ENCODE measurements around the gene PMM1.
"Not testable (repeated sequence)": the region's sequence is repeated elsewhere in the genome, so short reads cannot be mapped to it uniquely, and the experiment has no call there.

The PMM1 gene

GRCh38 chr22:41563051-41563711, 26.5 kb downstream of the PMM1 start:
- no peak for DNase-seq (ENCODE audit: low read depth)

DNA sequence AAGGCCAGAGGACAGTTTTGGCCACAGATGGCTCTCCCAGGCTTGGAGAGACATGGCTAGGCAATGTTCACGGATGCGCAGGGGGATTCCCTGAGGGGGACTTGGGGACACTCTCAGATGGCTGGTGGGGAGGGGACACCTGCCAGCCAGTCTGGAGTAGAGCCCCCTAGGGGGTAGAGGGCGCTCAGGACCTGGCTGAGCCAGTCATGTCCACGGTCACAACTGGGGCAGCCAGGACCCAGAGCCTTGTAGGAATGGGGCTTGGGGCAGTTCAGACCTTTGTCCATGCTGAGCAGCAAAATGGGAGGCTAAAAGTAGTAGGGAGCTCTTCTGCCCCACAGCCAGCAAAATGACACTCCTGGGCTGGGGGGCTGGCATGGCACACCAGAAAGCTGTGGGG, 27.2 kb downstream of the PMM1 start:
- DNase-seq (ENCODE audit: low read depth), result no peak

DNA sequence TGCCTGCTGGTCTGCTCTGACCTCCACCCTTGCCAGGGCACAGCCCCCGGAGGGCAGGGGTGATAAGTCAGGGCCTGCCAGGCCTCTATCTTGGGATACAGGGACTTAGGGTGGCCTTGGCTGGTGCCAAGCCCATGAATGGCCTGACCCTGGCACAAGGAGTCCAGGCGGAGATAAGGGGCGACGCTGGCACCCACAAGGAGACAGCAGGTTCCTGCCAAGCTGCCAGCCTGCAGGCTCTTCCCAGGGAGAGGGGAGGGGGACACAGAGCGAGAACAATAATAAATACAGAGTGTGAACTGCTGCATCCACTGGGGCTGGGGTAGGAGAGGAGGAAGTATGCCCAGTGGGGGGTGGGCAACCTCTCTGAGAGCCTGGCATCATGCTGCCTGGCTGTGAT, 27.9 kb downstream of the PMM1 start:
- no peak for DNase-seq (ENCODE audit: low read depth)

DNA sequence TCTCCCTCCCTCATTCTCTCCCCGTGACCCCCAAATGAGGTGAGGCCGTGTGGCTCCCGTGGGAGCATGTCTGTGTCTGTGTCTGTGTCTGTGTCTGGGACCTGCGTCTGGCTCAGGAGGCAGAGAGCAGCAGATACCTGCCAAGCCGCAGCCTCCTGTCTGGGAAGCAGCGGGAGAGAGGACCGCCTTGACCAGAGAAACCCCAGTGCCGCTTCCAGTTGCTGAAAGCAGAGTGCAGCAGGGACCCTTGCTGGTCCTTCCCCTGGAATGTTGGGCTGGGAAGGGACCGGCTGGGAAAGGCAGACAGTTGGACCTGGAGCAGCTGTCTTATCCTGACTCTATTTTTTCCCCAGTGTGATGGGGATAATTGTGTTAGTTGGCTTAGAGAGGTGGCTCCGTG, 28.3 kb downstream of the PMM1 start:
- DNase-seq (ENCODE audit: low read depth), result no peak

DNA sequence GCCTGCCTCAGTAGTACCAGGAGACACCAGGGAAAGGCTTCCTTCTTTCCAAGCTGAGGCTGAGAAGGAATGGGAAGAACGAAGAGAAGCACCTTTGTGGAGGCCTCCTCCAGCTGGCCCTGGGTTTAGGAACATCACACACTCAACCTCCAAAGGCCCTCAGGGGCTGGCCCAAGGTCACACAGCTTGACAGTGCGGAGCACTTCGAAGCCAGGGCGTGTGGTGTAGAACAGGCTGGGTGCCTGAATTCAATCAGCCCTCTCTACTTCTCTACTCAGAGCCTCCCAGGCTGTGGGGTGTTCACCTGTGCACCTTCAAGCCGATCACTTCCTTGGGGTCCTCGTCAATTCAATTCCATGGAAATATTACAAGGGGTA, 29.6 kb downstream of the PMM1 start:
- DNase-seq (ENCODE audit: low read depth), result no peak

DNA sequence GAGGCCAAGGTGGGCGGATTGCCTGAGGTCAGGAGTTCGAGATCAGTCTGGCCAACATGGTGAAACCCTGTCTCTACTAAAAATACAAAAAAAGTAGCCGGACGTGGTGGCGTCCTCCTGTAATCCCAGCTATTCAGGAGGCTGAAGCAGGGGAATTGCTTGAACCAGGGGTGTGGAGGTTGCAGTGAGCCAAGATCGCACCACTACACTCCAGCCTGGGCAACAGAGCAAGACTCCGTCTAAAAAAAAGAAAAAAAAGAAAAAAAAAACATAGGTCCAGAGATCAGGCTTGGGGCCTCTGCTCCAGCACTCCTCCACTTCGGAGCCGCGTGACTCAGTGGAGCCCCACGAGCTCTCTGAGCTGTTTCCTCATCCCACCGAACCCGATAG, 31.4 kb downstream of the PMM1 start:
- not testable (repeated sequence) for DNase-seq (ENCODE audit: low read depth)

DNA sequence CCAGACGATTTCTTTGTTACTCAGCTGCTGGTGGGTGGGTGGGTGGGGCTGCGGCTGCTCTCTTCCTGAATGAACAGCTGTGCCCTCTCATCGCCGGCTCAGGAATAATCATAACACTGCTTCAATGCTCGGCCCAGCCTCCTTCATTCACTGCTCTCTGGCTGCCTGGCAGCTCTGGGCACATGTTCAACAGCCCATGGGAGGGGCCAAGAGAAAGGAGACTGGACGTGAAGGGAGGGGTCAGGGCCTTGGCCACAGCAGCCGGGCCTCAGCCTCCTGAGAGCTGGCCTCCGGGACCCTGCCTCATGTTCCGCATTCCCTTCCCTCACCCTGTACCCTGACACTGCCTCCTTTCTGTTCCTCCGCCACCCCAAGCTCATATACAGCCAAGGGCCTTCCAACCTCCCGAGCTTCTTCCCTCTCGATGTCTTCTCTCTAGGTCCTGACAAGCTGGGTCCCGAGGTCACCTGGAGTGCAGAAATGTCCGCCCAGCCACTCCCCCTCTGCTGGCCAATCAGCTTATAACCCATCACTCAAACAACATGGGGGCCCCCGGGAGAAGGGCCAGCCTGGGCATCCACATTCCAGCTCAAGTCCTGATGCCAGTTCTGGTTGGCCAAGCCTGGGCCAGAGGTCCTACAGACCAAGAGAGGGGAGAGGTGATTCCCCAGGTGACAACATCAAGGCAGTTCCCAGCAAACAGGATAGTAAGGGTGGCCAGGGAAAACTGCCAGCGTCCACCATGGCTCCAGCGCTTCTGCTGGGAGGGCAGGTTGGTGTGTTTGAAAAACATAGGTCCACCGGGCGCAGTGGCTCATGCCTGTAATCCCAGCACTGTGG, 32.0 kb downstream of the PMM1 start:
- no peak for DNase-seq (ENCODE audit: low read depth)

- DNase-seq (ENCODE audit: low read depth), result no peak
Measured at GRCh38 chr22:41556561-41556960, 33.1 kb downstream of the PMM1 start.

DNA sequence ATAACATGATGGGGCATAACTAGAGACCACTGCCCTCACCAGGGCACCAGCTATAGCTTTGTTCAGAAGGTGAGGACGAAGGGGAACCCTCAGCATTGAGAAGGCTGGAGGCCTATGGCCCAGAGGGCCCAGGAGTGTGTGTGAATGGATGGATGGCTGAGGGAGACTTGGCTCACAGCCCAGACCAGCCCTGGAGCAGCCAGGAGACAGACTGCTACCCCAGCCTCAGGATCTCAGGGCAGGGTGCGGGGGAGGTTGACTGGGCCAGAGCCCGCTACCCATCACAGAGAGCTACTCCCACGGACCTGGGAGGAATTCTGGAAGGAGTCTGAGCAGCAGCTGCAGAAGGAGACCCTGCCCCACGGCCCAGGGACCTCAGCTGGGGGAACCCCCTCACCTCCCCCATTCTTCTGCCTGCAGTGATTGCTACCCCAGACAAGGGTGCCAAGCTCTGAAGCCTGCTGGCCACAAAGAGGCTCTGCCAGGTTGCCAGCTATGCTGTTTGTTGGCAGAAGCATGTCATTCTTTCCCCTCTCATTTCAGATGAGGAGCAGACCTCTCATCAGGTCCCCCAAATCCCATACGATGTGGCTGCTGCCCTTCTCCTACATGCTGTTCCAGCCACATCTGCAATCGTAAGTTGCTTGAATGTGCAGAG, 34.2 kb downstream of the PMM1 start:
- no peak for DNase-seq (ENCODE audit: low read depth)

DNA sequence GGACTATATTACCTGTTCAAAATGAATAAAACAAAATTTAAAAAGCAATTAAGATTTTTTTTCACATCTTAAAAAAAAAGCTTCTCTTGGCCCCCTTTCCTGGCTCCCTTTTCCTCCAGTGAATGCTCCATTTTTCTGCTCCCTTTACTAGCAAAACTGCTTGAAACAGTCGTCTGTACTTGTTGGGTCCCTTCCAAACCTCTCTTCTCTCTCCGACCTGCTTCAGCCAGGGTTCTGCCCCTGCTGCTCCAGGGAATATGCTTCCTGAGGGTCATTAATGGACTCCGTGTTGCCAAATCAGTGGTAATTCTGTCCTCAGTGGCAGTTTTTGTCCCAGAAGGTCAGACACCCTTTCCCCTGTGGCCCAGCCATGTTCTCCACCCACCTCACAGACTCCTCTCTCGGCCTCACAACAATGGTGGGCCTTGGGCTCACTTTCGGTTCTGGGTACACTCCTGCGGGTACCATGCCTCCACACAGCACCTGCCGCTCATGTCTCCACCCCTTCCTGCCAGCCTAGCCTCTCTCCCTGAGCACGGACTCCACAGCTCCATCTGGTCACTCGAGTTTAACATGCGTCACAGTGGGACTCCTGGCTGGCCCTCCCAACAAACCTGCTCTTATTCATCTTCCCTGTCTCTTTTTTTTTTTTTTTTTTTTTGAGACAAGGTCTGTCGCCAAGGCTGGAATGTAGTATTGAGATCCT, 37.6 kb downstream of the PMM1 start:
- DNase-seq (ENCODE audit: low read depth), result no peak

DNA sequence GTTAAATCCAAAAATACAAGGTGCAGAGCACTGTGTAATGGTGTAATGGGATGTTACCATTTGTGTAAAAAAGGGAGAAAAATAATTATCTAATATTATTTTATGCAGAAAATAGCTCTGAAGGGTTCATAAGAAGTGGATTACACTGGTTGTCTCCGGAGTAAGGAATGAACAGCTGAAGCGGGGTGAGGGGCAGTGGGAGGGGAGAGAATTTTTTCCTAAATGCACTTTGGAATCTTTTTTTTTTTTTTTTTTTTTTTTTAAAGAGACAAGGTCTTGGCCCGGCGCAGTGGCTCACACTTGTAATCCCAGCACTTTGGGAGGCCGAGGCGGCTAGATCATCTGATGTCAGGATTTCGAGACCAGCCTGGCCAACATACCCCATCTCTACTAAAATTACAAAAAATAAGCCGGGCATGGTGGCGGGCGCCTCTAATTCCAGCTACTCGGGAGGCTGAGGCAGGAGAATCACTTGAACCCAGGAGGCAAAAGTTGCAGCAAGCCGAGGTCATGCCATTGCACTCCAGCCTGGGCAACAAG, 38.6 kb downstream of the PMM1 start:
- DNase-seq (ENCODE audit: low read depth), result no peak

GRCh38 chr22:41548830-41549211, 40.8 kb downstream of the PMM1 start:
- no peak for DNase-seq (ENCODE audit: low read depth)

- DNase-seq (ENCODE audit: low read depth), result no peak
Measured at GRCh38 chr22:41544671-41545476, 44.8 kb downstream of the PMM1 start.

DNA sequence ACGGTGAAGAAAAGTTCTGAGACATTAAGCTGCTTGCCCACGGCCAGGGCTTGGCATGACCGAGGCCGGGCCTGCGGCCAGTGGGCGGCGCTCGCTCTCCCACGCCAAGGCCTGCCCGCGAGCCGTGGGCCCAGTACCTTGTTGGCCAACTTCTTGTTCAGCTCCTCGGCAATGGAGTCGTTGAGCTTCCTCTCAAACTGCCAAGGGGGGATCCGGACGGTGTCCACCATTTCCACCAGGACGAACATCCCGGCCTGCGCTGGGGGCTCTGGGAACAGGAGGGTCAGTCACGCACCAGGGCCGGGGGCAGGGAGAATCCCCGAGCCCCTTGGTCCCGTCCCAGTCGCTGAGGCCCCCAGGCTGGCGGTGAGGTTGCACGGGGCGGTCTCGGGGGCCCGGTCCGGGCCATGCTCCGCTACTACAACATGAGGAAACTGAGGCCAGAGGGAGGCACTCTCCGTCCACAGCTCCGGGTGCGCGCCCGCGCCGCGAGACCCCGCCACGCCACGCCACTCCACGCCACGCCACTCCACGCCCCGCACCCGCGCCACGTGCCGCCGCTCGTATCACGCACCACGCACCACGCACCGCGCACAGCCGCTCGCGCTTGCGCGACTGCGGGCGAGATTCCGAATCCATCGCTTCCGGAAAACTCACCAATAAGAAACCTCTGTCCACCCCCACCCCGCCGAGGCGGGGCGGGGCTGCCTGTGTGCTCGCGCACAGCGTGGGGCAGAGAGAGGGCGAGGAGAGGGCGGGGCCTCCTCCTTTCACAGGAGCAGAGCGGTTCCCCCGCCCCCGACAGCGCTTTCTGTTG, 45.6 kb downstream of the PMM1 start, which contains the start of gene POLR3H:
TSS of gene POLR3H (minus strand) at position 617 of the 817 bp plus-strand sequence. CDS start at position 248, 369 bp downstream.
- DNase-seq (ENCODE audit: low read depth), result peak; percentile 90

- no peak for DNase-seq (ENCODE audit: low read depth)
Measured at GRCh38 chr22:41542224-41542623, 47.4 kb downstream of the PMM1 start.

DNA sequence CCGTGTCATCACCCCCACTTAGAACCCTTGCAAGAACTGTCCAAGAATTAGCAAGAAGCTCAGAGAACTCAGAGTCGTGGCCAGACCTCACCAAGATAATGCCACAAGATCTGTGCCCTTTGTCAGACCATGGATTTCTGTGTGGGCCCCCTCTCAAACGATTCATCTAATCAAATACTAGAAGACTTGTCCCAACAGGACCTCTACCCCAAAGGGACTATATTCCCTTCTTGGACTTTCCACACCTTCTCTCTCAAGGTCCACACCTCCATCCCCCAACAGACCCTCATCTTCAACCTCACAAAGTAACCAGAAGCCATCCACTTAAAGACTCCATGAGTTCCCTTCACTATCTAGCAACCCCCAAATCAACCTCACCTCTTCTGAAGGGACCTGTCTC, 48.2 kb downstream of the PMM1 start:
- DNase-seq (ENCODE audit: low read depth), result no peak

- no peak for DNase-seq (ENCODE audit: low read depth)
Measured at GRCh38 chr22:41540365-41540764, 49.3 kb downstream of the PMM1 start.

- no peak for DNase-seq (ENCODE audit: low read depth)
Measured at GRCh38 chr22:41540006-41540315, 49.7 kb downstream of the PMM1 start.

DNA sequence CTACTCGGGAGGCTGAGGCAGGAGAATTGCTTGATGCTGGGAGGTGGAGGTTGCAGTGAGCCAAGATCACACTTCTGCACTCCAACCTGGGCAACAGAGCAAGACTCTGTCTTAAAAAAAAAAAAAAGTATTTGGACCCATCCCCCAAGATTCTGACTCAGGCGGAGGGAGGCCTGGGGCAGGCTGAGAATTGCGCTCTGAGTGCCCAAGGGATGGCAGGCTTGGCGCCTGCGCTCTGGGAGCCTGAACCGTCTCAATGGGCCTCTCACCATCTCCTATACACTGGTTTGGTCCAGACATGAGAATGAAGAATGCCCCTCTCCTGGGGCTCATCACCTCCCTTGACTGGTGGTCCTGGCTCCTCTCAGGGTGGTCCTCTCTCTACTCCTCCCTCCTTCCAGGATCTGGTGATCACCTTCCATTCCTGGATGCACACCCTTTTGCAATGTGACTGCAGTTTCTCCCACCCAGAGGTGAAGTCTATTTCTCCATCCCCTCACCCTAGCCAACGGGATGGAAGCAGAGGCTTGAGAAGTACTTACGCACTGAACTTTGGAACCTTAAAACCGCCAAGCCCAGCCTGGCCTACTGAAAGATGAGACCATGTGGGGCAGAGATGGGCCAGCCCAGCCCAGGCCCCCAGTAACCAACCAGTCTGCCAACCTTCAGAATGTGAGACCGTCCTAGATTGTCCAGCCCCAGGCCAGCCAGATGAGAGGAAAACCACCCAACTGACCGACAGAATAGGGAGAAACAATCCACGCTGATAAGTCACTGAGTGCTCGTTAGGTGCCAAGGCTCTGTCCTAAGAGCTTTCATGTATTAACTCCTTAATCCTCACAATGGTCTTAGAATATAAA, 50.3 kb downstream of the PMM1 start:
- DNase-seq (ENCODE audit: low read depth), result no peak

DNA sequence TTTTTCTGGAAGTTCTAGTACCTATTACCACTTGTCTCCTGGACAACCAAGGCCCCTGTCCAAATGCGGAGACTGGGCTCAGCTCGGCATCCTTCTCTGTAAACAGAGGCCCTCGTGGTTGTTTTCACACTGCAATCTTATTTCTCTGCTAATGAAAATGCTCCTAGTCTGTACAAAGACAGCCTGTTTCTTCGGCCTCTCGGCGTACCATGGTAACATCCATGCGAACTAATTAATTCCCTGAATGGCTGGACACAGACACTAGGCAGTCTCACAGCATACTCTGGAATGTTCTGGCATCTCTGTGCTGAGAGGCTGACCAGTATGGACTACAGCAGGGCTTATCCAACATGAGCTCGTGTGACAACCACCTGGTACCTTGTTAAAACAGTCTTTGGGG, 51.1 kb downstream of the PMM1 start:
- no peak for DNase-seq (ENCODE audit: low read depth)

Data from stimulated activated CD8-positive, alpha-beta memory T cell treated with anti-CD3 and anti-CD28 coated beads, Interleukin-15, amount 100 ng/mL, for 1 hour (primary cell).